Fibroblast of villous mesenchyme (primary cell): ENCODE measurements around the gene GRIN2D. TPM values are rescaled to one million over a fixed set of nuclear protein-coding genes. Genes with fewer than 3 reads are reported as not detected.

Experiments
- DNase-seq: peaks from one replicate; pipeline ENCODE4 v3.0.0-alpha.2; 2010; ENCODE audit warnings: low read depth
- H3K4me3 ChIP-seq: 2 replicates; pipeline ENCODE4 v1.5.1; 2011; ENCODE audit warnings: low read depth, mild to moderate bottlenecking, low read length
- CTCF ChIP-seq: IDR thresholded peaks from 2 replicates; pipeline ENCODE4 v1.5.1; 2012; ENCODE audit warnings: low read depth, mild to moderate bottlenecking, low read length; ENCODE audit not compliant: insufficient read depth
- total RNA-seq: library from RNA; depleted of rRNA; stranded (reverse); fragments of >200 nt; gene quantifications from 2 replicates; pipeline ENCODE4 v1.2.3, GENCODE V29; 2012

GRIN2D gene
- total RNA-seq, 1 donor = 0.86 TPM

DNA sequence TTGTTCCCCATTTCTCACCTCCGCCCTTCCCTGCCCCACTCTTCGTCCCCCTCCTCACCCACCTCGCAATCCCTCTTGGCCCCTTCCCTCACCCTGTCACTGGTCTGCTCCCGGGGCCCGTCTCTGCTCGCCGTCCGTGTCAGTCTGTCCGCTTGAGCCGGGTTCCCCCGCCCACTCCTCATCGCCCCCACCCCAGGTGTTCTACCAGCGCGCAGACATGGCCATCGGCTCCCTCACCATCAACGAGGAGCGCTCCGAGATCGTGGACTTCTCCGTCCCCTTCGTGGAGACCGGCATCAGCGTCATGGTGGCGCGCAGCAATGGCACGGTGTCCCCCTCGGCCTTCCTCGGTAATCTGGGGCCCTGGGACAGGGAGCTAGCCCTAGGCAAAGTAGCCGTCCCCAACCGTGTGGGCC is 22.3 kb downstream of the GRIN2D start:
- H3K4me3 ChIP-seq = no peak overlapping the region
- no peak for TF ChIP-seq CTCF
- DNase-seq = no peak

- no peak overlapping the region for H3K4me3 ChIP-seq
- DNase-seq = no peak
- no peak for TF ChIP-seq CTCF
These were observed 24.0 kb downstream of the GRIN2D start for GRCh38 chr19:48417421-48417820.

DNA sequence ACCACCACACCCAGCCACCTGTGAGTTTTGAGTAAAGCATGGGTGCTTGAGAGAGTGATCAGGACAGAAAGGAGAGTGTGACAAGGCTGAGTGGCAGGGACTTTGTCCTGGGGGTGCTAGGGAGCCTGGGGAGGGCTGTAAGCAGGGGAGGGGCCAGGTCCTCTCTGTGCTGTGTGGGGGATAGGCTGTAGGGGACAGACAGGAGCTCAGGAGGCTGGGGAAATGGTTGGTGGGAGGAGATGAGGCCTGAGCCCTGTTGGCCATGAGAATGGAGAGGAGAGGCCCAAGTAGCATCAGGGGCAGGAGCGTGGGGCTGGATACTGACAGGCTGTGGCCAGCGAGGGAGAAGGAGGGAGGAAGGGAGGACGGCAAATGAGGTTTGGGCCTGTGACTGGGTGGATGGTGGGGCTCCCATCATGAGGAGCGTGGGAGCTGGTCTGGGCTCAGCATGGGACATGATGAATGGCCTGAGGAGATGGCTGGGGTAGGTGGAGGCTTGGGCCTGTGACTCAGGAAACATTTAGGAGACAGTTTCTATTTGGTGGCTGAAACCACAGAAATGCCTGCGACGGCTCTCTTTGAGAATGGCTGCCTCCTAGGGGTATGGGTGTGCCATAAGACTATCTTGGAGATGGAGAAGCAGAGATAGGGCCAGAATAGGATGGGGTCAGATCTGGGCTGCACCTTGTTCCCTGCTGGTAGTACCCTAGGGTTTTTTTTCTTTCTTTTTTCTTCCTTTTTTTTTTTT is 25.0 kb downstream of the GRIN2D start:
- DNase-seq = peak; percentile 23
- H3K4me3 ChIP-seq = no peak overlapping the region
- no peak for TF ChIP-seq CTCF

DNA sequence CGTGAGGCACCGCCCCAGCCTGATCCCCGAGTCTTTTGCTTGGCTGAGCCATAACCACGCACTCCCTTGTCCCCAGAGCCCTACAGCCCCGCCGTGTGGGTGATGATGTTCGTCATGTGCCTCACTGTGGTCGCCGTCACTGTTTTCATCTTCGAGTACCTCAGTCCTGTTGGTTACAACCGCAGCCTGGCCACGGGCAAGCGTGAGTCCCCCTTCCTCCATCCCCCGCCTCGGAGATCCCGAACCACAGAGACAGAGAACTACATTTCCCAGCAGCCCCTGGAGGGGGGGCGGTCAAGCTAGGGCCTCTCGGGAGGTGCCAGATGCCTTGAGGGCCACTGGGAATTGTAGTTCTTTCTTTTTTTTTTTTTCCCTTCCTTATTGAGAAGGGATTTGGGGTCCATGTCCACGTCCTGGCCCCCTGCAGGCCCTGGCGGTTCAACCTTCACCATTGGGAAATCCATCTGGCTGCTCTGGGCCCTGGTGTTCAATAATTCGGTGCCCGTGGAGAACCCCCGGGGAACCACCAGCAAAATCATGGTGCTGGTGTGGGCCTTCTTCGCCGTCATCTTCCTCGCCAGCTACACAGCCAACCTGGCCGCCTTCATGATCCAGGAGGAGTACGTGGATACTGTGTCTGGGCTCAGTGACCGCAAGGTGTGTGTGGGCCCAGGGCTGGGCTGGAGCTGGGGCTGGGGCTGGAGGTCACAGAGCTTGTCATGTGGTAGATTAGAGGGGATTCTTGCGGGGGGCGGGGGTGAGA is 25.9 kb downstream of the GRIN2D start:
- peak; percentile 29 for DNase-seq
- TF ChIP-seq CTCF = no peak

GRCh38 chr19:48421548-48421947 is 28.1 kb downstream of the GRIN2D start:
- no peak for TF ChIP-seq CTCF
- peak; percentile 58 for DNase-seq
- no peak overlapping the region for H3K4me3 ChIP-seq

More for the DNA sequence above, 25.9 kb downstream of the GRIN2D start:
- no peak overlapping the region for H3K4me3 ChIP-seq

- no peak overlapping the region for H3K4me3 ChIP-seq
- no peak for TF ChIP-seq CTCF
- peak; percentile 62 for DNase-seq
These were observed 31.3 kb downstream of the GRIN2D start for GRCh38 chr19:48424694-48425219.
